ENCODE measurements around the gene DGCR2. TPM values are rescaled to one million over a fixed set of nuclear protein-coding genes. Genes with fewer than 3 reads are reported as not detected.
"Not testable (repeated sequence)": the region's sequence is repeated elsewhere in the genome, so short reads cannot be mapped to it uniquely, and the experiment has no call there.

DGCR2 gene
- total RNA-seq, 1 donor, result 43.4 TPM

- no peak for TF ChIP-seq CTCF (IDR thresholded peaks at IDR 0.05; ENCODE audit: extremely low read depth, low read depth, low read length)
Measured at GRCh38 chr22:19016081-19016766, 106.0 kb downstream of the DGCR2 start.

GRCh38 chr22:19014886-19015285, 107.3 kb downstream of the DGCR2 start:
- Histone ChIP-seq H3K36me3 (ENCODE audit: insufficient read depth, low read length) (no peaks in the 10 kb centered on the region), H3K27ac (ENCODE audit: low read depth, low read length) (no peak overlapping the region), H4K20me1 (ENCODE audit: insufficient read depth, low read length) (no peaks in the 10 kb centered on the region), H3K4me1 (ENCODE audit: insufficient read depth, low read length) (no peaks in the 10 kb centered on the region), H3K4me2 (ENCODE audit: insufficient read depth, low read length) (no peak overlapping the region), H3K4me3 (ENCODE audit: insufficient read depth, low read length) (no peak overlapping the region), H3K79me2 (ENCODE audit: insufficient read depth, low read length) (no peaks in the 10 kb centered on the region), H3K27me3 (ENCODE audit: insufficient read depth, low read length) (no peaks in the 10 kb centered on the region), H3K9me3 (ENCODE audit: low read depth, low read length) (no peaks in the 10 kb centered on the region), H2AFZ (ENCODE audit: low read length) (no peak overlapping the region)
- peak; percentile 66 for DNase-seq (ENCODE audit: insufficient read length, low spot score, missing footprints)
- no peak for TF ChIP-seq CTCF (IDR thresholded peaks at IDR 0.05; ENCODE audit: extremely low read depth, low read depth, low read length)

More at GRCh38 chr22:19016081-19016766, 106.0 kb downstream of the DGCR2 start:
- H3K27me3 ChIP-seq (ENCODE audit: insufficient read depth, low read length), result peaks cover 4% of the 10 kb centered on the region
- H4K20me1 ChIP-seq (ENCODE audit: insufficient read depth, low read length), result no peaks in the 10 kb centered on the region
- no peak overlapping the region for H3K27ac ChIP-seq (ENCODE audit: low read depth, low read length)
- H3K79me2 ChIP-seq (ENCODE audit: insufficient read depth, low read length), result no peaks in the 10 kb centered on the region
- H2AFZ ChIP-seq (ENCODE audit: low read length), result no peak overlapping the region
- H3K4me1 ChIP-seq (ENCODE audit: insufficient read depth, low read length), result no peaks in the 10 kb centered on the region
- DNase-seq (ENCODE audit: insufficient read length, low spot score, missing footprints), result no peak
- no peaks in the 10 kb centered on the region for H3K9me3 ChIP-seq (ENCODE audit: low read depth, low read length)
- no peak overlapping the region for H3K4me3 ChIP-seq (ENCODE audit: insufficient read depth, low read length)
- no peak overlapping the region for H3K4me2 ChIP-seq (ENCODE audit: insufficient read depth, low read length)
- no peaks in the 10 kb centered on the region for H3K36me3 ChIP-seq (ENCODE audit: insufficient read depth, low read length)

GRCh38 chr22:19013881-19014598, 108.2 kb downstream of the DGCR2 start:
- H3K4me1 ChIP-seq (ENCODE audit: insufficient read depth, low read length); H3K4me3 ChIP-seq (ENCODE audit: insufficient read depth, low read length); H3K9me3 ChIP-seq (ENCODE audit: low read depth, low read length); H3K36me3 ChIP-seq (ENCODE audit: insufficient read depth, low read length); DNase-seq (ENCODE audit: insufficient read length, low spot score, missing footprints); H3K27me3 ChIP-seq (ENCODE audit: insufficient read depth, low read length); H4K20me1 ChIP-seq (ENCODE audit: insufficient read depth, low read length); H3K79me2 ChIP-seq (ENCODE audit: insufficient read depth, low read length); H3K4me2 ChIP-seq (ENCODE audit: insufficient read depth, low read length); H3K27ac ChIP-seq (ENCODE audit: low read depth, low read length); H2AFZ ChIP-seq (ENCODE audit: low read length): not testable (repeated sequence)

GRCh38 chr22:19013411-19013810, 108.8 kb downstream of the DGCR2 start:
- not testable (repeated sequence) for H3K4me3 ChIP-seq (ENCODE audit: insufficient read depth, low read length); H3K27ac ChIP-seq (ENCODE audit: low read depth, low read length); H3K4me1 ChIP-seq (ENCODE audit: insufficient read depth, low read length); H4K20me1 ChIP-seq (ENCODE audit: insufficient read depth, low read length); H3K79me2 ChIP-seq (ENCODE audit: insufficient read depth, low read length); H2AFZ ChIP-seq (ENCODE audit: low read length); H3K27me3 ChIP-seq (ENCODE audit: insufficient read depth, low read length); H3K9me3 ChIP-seq (ENCODE audit: low read depth, low read length); DNase-seq (ENCODE audit: insufficient read length, low spot score, missing footprints); H3K36me3 ChIP-seq (ENCODE audit: insufficient read depth, low read length); H3K4me2 ChIP-seq (ENCODE audit: insufficient read depth, low read length)
